Coronary artery (tissue), 2 donors: ENCODE results near the gene ANGPTL2.

Experiments
- DNase-seq: peaks from one replicate; pipeline ENCODE4 v3.0.0-alpha.2; 2017; ENCODE audit warnings: low spot score
- H3K27ac ChIP-seq, 2 donors: fragments of 200-600 bp; sonication (generic); one replicate each; pipeline ENCODE4 v1.5.1; 2016 to 2019
- H3K4me3 ChIP-seq: fragments of 200-600 bp; sonication (generic); 2 replicates; pipeline ENCODE4 v1.5.1; 2016; ENCODE audit warnings: mild to moderate bottlenecking, moderate library complexity
- CTCF ChIP-seq: fragments of 200-600 bp; sonication (generic); IDR thresholded peaks from one replicate; pipeline ENCODE4 v1.5.1; 2019; ENCODE audit warnings: antibody characterized with exemption

Gene ANGPTL2

DNA sequence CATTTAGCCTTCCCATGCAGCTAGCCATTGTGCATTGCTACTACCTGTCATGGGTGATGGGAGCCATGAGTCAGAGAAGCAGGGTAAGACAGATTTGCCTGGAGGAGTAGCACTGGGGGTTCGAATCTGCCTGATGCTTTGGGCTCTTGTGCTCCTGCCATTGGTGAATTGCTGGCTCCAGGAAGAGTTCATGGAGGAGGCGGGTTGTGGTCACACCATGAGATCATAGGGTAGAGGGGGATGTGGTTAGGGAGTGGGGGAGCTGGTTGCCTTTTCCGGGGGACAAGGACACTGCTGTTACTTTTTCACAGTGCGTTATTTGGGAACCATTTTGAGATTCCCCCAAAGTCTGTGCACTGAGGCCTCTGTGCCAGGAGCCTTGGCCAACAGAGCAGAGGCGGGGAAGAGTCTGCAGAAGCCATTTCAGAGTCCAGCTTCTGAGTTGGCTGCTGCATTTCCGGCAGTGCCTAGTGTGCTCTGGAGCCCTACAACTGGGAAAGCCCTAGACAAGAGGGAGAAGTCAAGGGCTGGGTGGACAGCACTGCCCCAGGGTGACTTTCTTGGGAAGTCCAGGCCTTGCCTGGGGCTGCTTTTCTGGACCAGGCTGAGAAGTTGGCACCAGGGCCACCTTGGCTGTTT, 6.2 kb downstream of the ANGPTL2 start:
- Histone ChIP-seq H3K4me3 (no peak overlapping the region), H3K27ac (no peak overlapping the region)
- TF ChIP-seq CTCF, result no peak
- DNase-seq, result no peak

DNA sequence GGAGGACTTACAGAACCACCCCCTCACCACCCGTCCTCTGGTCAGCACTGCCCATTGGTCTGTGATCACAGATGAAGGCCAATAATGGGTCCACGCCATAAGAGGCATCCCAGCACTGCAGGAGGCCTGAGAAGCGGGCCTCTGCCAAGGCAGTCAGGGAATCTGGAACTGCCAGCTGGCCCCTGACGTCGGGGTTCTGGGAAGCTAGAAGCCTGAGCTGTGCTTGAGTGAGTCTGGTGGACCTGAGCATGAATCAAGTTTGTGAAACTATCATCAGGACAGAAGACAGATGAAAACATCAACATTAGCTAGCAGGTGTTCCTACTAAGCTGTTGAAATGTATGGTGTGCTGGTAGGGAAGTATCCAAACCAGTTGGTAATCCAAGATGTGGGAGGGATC, 7.8 kb downstream of the ANGPTL2 start:
- DNase-seq, result no peak
- no peak overlapping the region for H3K4me3 ChIP-seq
- TF ChIP-seq CTCF, result no peak
- H3K27ac ChIP-seq, result no peak overlapping the region

DNA sequence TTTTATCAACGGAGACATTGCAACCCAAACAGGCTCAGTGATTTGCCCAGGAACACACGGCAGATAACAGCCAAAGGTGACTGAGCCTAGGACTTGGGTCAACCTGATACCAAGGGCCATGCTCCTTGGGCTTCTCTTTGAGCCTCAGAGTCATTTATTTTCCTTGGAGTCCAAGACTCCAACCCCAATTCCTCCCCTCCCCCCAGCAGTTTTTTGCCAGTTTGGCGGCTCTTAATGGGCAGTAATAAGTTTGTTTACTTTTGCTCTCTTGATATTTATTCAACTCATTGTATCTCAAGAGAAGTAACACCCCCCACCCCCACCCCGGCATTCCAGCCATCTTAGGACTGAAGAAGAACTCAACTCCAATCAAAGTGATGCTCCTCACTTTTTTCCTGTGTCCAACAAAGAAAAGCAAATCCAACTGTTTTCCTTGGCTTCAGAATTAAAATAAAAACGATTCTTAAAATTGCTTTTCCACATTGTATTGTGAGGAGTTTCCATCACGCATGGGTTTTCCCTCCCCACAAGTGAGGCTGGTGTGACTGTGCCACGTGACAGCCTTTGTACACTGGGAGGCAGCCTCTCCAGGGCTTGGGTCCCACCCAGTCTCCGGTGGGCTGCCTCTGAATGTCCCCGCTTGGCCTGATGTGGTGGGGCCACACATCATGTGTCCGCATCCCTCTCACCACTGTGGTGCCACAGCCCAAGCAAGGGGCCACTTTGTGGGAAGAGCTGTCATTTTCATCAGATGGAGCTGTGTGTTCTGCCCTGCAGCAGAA, 9.1 kb downstream of the ANGPTL2 start:
- DNase-seq, result no peak
- Histone ChIP-seq H3K4me3 (no peak overlapping the region), H3K27ac (no peak overlapping the region)
- no peak for TF ChIP-seq CTCF

DNA sequence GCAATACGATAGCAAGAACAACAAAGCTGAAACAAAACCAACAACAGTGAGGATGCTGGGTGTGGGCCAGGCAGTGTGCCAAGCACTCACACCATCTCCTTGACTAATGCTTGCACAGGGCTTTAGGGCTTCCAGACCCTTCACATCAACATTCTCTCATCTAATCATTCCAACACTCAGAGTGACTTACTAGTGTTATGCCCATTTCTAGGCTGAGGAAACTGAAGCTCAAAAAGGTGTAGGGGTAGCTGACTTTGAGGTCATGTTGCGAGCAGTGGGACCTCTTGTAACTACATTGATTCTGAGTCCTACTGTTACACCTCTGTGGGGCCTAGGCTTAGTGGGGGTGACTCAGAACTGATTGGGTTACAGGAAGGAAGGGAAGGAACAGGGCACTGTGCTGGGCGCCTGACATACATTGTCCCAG, 9.7 kb downstream of the ANGPTL2 start:
- DNase-seq, result no peak
- no peak for TF ChIP-seq CTCF
- H3K27ac ChIP-seq, result no peak overlapping the region
- H3K4me3 ChIP-seq, result no peak overlapping the region

DNA sequence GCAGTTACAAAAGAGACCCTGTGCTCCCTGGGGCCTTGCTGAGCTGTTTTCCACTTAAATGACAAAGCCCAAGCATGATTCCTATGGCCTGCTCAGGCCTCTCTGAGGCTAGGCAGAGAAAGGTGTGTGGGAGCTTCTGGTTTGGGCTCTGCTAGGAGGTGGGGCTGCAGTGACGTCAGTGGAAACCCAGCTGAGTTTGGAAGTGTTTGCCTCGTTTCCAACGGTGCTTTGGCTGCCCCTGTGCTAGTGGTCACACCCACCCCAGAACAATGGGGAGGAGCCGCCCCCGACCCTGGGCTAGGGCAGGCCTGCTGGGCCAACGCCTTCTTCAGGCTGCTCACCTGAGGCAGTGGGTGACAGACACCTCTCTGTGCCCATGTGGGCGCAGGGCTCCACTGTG, 10.4 kb downstream of the ANGPTL2 start:
- Histone ChIP-seq H3K4me3 (no peak overlapping the region), H3K27ac (no peak overlapping the region)
- TF ChIP-seq CTCF, result no peak
- no peak for DNase-seq

- Histone ChIP-seq H3K4me3 (no peak overlapping the region), H3K27ac (no peak overlapping the region)
- DNase-seq, result no peak
- TF ChIP-seq CTCF, result no peak
Measured at GRCh38 chr9:127109212-127109711, 13.2 kb downstream of the ANGPTL2 start.
